ENCODE data around the gene CIDEA. TPM values are rescaled to one million over a fixed set of nuclear protein-coding genes. Genes with fewer than 3 reads are reported as not detected.
"Not testable (repeated sequence)": the region's sequence is repeated elsewhere in the genome, so short reads cannot be mapped to it uniquely, and the experiment has no call there.

Gene CIDEA, protein sequence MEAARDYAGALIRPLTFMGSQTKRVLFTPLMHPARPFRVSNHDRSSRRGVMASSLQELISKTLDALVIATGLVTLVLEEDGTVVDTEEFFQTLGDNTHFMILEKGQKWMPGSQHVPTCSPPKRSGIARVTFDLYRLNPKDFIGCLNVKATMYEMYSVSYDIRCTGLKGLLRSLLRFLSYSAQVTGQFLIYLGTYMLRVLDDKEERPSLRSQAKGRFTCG
- total RNA-seq (2014; rRNA removed; shearing (Covaris generic)): not detected in 2 replicates

- DNase-seq (ENCODE audit: low spot score): no peak
- in situ Hi-C loops (cut with HindIII; ENCODE audit: low sequenced_read_pairs): no loop called here
These were observed at the start of gene CIDEA for GRCh38 chr18:12254136-12254819. CIDEA (plus strand) TSS chr18:12254361; CDS start chr18:12254384, 23 bp downstream.

DNA sequence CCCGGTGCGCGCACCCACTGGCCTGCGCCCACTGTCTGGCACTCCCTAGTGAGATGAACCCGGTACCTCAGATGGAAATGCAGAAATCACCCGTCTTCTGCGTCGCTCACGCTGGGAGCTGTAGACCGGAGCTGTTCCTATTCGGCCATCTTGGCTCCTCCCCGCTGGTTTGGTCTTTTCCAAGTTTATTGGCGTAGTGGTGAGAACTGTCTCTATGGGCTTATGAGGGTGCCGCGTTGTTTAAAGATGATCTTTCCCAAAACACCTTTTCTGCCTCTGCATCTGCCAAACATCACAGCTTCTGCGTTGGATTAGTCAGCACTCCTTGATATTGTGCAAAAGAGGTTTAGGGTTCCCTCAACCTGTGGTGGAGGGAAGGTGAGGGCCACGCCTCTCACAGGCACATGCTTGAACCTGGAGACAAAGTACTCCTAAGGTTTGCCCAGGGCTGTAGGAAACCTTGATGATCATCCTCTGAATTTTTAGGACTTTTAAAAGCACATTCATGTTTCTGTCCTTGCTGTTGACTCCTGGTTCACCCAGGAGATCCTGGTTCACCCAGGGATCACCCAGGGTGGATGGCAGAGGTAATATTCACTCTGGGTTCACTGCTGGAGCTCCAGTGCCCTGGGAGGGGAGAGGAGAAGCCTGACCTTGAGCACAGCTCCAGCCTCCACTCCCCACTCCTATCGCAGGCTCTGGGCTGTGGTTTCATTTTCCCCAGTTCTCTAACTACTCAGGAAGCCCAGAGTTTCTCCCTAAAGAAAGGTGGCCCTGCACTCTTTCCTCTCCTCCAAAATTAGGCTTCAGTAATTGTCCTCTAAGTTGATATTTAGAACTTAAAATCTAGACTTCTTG is 45.6 kb upstream of the CIDEA start:
- DNase-seq (ENCODE audit: low spot score); in situ Hi-C loops (cut with HindIII; ENCODE audit: low sequenced_read_pairs): not testable (repeated sequence)

DNA sequence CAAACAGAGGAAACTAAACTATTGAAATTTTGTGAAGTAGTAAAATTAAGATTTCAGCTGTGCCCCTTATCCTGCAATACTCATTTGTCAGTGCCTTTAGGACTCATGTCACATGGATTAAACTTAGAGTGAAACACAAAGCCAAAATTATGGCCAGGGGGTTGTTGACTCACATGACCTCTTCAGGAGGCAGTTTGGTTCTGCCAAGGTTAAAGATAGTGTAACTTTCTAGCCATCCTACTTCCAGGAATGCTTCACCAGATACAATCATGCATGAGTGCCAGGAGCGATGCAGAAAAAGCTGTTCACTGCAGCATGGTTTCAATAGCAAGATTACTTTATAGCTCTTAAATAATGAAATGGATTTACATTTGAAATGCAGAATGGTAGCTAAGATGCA is 41.9 kb upstream of the CIDEA start:
- in situ Hi-C loops (cut with HindIII; ENCODE audit: low sequenced_read_pairs); DNase-seq (ENCODE audit: low spot score): not testable (repeated sequence)

DNA sequence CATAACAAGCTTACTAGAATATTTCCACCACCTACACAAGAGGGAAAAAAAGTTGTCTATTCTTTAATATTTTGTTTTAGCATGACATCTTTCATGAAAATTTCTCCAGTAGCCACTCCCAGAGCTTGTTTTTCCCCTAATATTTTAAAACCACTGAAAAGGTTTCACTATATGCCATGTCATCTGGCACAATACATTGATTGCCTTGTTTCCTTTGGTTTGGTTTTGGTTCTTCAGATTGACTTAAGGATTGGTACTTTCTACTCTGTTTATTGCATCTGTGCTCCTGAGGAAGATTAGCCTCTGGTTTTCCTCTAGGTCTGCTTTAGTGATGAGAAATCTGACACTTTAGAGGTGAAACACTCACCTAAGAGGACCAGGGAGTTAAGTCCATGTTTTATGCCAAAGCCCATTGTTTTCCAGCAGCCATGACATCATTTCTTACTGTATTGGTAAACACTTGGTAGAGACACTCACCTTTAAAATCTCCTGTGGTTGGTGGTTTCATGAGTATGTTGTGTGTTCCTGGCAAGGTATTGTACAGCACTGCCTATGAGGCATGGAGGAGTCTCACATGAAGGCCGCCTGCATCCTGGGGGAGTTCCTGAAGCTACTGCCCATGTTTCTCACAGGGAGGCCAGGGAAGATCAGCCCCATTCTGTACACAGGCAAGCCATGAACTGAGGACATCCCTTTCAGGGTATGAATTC is 39.7 kb upstream of the CIDEA start:
- in situ Hi-C loops (cut with HindIII; ENCODE audit: low sequenced_read_pairs); DNase-seq (ENCODE audit: low spot score): not testable (repeated sequence)

GRCh38 chr18:12216471-12216870 is 37.7 kb upstream of the CIDEA start:
- DNase-seq (ENCODE audit: low spot score); in situ Hi-C loops (cut with HindIII; ENCODE audit: low sequenced_read_pairs): not testable (repeated sequence)

DNA sequence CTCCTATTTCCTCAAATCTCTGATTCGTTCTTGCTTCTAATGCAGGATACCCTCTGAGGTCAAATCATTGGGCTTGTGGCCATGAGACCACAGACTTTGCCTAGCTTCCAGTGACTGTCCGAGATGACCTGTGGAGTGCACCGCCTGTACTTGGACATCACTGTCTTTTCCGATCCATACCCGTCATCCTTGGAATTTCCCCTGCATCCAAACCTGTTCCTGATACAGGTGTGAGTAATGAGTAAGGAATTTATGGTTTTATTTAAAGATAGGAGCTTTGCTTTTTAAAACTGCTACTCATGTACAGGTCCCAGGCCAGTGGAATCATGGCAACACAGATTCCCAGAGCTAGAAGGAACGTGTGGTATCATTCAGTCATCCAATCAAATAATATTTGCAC is 35.6 kb upstream of the CIDEA start:
- DNase-seq (ENCODE audit: low spot score); in situ Hi-C loops (cut with HindIII; ENCODE audit: low sequenced_read_pairs): not testable (repeated sequence)

- in situ Hi-C loops (cut with HindIII; ENCODE audit: low sequenced_read_pairs); DNase-seq (ENCODE audit: low spot score): not testable (repeated sequence)
These were observed 32.1 kb upstream of the CIDEA start for GRCh38 chr18:12222041-12222440.

GRCh38 chr18:12223326-12223725 is 30.8 kb upstream of the CIDEA start:
- DNase-seq (ENCODE audit: low spot score); in situ Hi-C loops (cut with HindIII; ENCODE audit: low sequenced_read_pairs): not testable (repeated sequence)

- DNase-seq (ENCODE audit: low spot score); in situ Hi-C loops (cut with HindIII; ENCODE audit: low sequenced_read_pairs): not testable (repeated sequence)
These were observed 27.4 kb upstream of the CIDEA start for GRCh38 chr18:12226807-12227206.

- DNase-seq (ENCODE audit: low spot score); in situ Hi-C loops (cut with HindIII; ENCODE audit: low sequenced_read_pairs): not testable (repeated sequence)
These were observed 26.6 kb upstream of the CIDEA start for GRCh38 chr18:12227399-12228186.

GRCh38 chr18:12228308-12228707 is 25.9 kb upstream of the CIDEA start:
- in situ Hi-C loops (cut with HindIII; ENCODE audit: low sequenced_read_pairs); DNase-seq (ENCODE audit: low spot score): not testable (repeated sequence)

GRCh38 chr18:12230561-12230960 is 23.6 kb upstream of the CIDEA start:
- in situ Hi-C loops (cut with HindIII; ENCODE audit: low sequenced_read_pairs); DNase-seq (ENCODE audit: low spot score): not testable (repeated sequence)

DNA sequence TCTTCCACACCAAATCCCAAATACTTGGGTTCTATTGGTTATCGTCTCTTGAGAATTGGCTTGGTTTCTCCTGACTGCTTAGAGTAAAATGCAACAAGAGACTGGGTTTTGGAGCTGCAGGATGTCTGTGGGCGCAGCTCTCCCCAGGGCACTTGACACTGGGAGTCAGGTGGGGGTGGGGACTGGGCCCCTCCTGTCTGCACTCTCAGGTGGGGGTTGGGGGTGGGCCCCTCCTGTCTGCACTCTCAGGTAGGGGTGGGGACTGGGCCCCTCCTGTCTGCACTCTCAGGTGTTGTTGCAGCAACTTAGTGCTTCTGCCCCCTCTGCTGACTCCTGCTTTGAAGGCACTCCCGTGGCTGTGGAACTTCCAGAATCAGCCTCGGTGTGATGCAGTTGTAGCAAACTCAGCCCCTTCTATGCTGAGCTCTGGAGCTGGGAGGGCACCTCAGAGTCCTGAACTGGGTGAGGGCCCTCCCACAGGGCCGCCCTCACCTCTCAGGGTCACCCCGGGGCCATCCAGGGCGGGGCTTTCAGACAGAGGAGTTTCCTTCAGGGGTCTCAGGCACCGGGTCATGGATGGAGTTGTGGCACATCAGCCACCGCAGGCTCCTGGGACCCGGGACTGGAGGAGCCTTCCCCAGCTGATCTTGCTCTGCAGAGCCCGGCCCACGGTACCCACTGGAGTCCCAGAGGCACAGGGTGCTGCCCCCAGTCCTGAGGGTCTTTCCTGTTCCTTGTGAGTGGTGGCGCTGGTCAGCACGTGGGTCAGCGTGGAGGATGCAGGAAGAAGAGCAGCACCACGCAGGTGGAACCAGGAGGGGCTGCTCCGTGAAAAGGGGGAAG is 22.9 kb upstream of the CIDEA start:
- no peak for DNase-seq (ENCODE audit: low spot score)
- in situ Hi-C loops (cut with HindIII; ENCODE audit: low sequenced_read_pairs): no loop called here

DNA sequence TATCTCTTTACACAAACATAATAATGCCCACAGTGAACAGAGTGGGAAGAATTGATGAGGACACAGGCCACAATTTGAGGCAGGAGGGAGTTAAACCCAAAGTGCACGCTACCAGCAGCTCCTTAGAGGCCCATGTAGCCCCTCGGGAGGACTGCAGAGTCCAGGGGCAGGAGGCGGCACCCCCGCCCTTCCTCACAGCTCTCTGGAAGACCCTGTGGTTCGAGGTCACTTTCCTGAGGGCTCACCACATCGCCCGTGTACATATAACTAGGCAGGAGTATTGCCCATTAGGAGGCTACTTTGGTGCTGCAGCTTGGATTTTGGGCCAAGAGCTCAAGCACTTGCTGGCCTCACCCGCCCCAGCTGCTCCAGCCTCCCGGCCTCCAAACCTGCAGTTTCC is 22.2 kb upstream of the CIDEA start:
- in situ Hi-C loops (cut with HindIII; ENCODE audit: low sequenced_read_pairs): no loop called here
- DNase-seq (ENCODE audit: low spot score): no peak

- in situ Hi-C loops (cut with HindIII; ENCODE audit: low sequenced_read_pairs): no loop called here
- DNase-seq (ENCODE audit: low spot score): no peak
These were observed 20.8 kb upstream of the CIDEA start for GRCh38 chr18:12233378-12233777.

DNA sequence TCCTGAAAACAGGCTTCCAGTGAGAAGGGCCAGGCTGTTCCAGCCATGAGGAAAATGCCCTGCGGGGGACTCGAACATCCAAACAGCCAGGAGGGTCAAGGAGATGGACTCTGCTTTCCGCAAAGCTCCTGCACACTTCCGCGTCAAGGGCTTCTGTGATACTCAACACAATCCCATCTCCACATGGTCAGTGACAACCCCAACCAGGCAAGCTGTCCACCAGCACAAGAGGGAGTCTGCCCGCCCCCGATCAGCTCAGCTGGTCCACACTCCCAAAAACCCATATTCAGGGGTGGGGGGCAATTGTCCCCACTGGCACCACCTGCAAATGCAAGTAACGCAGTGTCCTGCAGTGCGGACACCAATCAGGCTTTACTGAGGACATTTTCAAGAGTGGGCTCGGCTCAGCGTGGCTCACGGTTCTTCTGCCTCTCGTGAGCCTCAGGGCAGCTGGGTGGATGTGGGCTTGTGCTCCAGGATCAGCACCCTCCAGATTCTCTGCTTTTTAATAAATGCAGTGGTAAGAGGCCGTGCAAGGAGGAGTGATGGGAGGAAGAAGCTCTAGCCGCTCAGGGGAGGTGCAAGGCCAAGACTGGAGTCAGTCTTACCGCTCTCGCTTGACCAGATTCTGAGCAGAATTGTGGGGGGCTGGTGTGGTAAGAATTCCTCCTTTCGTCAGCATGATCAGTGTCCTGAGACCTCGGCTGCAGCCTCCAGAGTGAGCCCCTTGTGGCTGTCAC is 19.5 kb upstream of the CIDEA start:
- no peak for DNase-seq (ENCODE audit: low spot score)
- in situ Hi-C loops (cut with HindIII; ENCODE audit: low sequenced_read_pairs): no loop called here

GRCh38 chr18:12236141-12236540 is 18.0 kb upstream of the CIDEA start:
- in situ Hi-C loops (cut with HindIII; ENCODE audit: low sequenced_read_pairs): no loop called here
- no peak for DNase-seq (ENCODE audit: low spot score)

Data from G401 (cell line).